SU-DHL-6 (cell line): ENCODE results near the gene VDAC1.

Experiments
- H2AFZ ChIP-seq: fragments of 200-600 bp; sonication (generic); 2 replicates; pipeline ENCODE4 v1.6.1; 2014; ENCODE audit warnings: low read depth, mild to moderate bottlenecking, moderate library complexity, mixed read lengths, antibody characterized with exemption, low read length; ENCODE audit not compliant: severe bottlenecking
- H3F3A ChIP-seq: fragments of 200-600 bp; shearing (Covaris generic); 2 replicates; pipeline ENCODE4 v1.6.0; 2016; ENCODE audit warnings: antibody characterized with exemption, mild to moderate bottlenecking; ENCODE audit not compliant: insufficient read depth
- H3K27ac ChIP-seq: fragments of 200-600 bp; sonication (generic); 2 replicates; pipeline ENCODE4 v1.5.1; 2016; ENCODE audit warnings: low read depth, mild to moderate bottlenecking, low read length, moderate library complexity, mixed read lengths
- H3K27me3 ChIP-seq: fragments of 200-600 bp; sonication (generic), shearing (Covaris generic); 2 replicates; pipeline ENCODE4 v1.6.0; 2014; ENCODE audit warnings: mild to moderate bottlenecking, low read length
- H3K36me3 ChIP-seq: fragments of 200-600 bp; sonication (generic); 2 replicates; pipeline ENCODE4 v1.6.1; 2014; ENCODE audit warnings: mild to moderate bottlenecking, low read length, mixed read lengths
- H3K4me2 ChIP-seq: fragments of 300-600, 200-600 bp; shearing (Covaris generic), sonication (generic); 2 replicates; pipeline ENCODE4 v1.6.0; 2014; ENCODE audit warnings: low read length, low read depth, mild to moderate bottlenecking; ENCODE audit not compliant: poor library complexity, severe bottlenecking
- H3K4me3 ChIP-seq: fragments of 200-600 bp; sonication (generic); 2 replicates; pipeline ENCODE4 v1.5.1; 2014; ENCODE audit warnings: antibody characterized with exemption, low read length, mild to moderate bottlenecking, mixed read lengths; ENCODE audit not compliant: insufficient read depth, poor library complexity, severe bottlenecking
- H3K79me2 ChIP-seq: fragments of 200-600 bp; sonication (generic); 2 replicates; pipeline ENCODE4 v1.6.1; 2014; ENCODE audit warnings: mild to moderate bottlenecking, low read length, moderate library complexity; ENCODE audit not compliant: insufficient read depth
- H3K9ac ChIP-seq: fragments of 200-600 bp; sonication (generic); 2 replicates; pipeline ENCODE4 v1.7.0; 2014; ENCODE audit warnings: mild to moderate bottlenecking, low read length
- H3K9me2 ChIP-seq: fragments of 200-600 bp; sonication (generic); replicated peaks from 2 replicates; pipeline ENCODE4 v1.6.1; 2014; ENCODE audit warnings: low read length; ENCODE audit not compliant: insufficient read depth
- H3K9me3 ChIP-seq: fragments of 200-600 bp; sonication (generic); 2 replicates; pipeline ENCODE4 v1.6.1; 2014; ENCODE audit warnings: low read length, mixed read lengths; ENCODE audit not compliant: insufficient read depth
- H4K20me1 ChIP-seq: fragments of 200-600 bp; sonication (generic); 2 replicates; pipeline ENCODE4 v1.6.1; 2014; ENCODE audit warnings: low read depth, mild to moderate bottlenecking, antibody characterized with exemption, low read length, moderate library complexity, mixed read lengths
- EZH2phosphoT487 ChIP-seq: fragments of 200-600 bp; sonication (generic), shearing (Covaris generic); conservative IDR thresholded peaks from 2 replicates; pipeline ENCODE4 v1.6.1; 2018; ENCODE audit warnings: mild to moderate bottlenecking, antibody characterized with exemption, low read length, moderate library complexity, mixed read lengths
- TF ChIP-seq, protein P1 (sequence below): fragments of 200-600 bp; sonication (generic); IDR thresholded peaks from one replicate; pipeline ENCODE4 v1.5.1; 2017; ENCODE audit warnings: antibody characterized with exemption, mild to moderate bottlenecking, low read length, moderate library complexity; ENCODE audit not compliant: insufficient read depth, poor library complexity, severe bottlenecking

Gene VDAC1

GRCh38 chr5:134004626-134005416 is at the start of gene VDAC1:
Gene VDAC1 (minus strand): TSS chr5:134004975. CDS start chr5:133993012, 11,963 bp downstream.
- no peaks in the 10 kb centered on the region for H3K9me2 ChIP-seq
- H3K79me2 ChIP-seq: peaks cover 46% of the 10 kb centered on the region
- no peaks in the 10 kb centered on the region for H3K36me3 ChIP-seq
- H2AFZ ChIP-seq: peak within 1 kb of the TSS; percentile 88
- H3K9me3 ChIP-seq: no peaks in the 10 kb centered on the region
- peak within 1 kb of the TSS; percentile 87 for H3K27ac ChIP-seq
- H3K4me3 ChIP-seq: peak within 1 kb of the TSS; percentile 77
- peak within 1 kb of the TSS; percentile 81 for H3K4me2 ChIP-seq
- H3K9ac ChIP-seq: peak within 1 kb of the TSS; percentile 88
- H4K20me1 ChIP-seq: peaks cover 5% of the 10 kb centered on the region; the same call in 1 of the 2 replicates
- no peaks in the 10 kb centered on the region for H3K27me3 ChIP-seq
- TF ChIP-seq, protein P1, sequence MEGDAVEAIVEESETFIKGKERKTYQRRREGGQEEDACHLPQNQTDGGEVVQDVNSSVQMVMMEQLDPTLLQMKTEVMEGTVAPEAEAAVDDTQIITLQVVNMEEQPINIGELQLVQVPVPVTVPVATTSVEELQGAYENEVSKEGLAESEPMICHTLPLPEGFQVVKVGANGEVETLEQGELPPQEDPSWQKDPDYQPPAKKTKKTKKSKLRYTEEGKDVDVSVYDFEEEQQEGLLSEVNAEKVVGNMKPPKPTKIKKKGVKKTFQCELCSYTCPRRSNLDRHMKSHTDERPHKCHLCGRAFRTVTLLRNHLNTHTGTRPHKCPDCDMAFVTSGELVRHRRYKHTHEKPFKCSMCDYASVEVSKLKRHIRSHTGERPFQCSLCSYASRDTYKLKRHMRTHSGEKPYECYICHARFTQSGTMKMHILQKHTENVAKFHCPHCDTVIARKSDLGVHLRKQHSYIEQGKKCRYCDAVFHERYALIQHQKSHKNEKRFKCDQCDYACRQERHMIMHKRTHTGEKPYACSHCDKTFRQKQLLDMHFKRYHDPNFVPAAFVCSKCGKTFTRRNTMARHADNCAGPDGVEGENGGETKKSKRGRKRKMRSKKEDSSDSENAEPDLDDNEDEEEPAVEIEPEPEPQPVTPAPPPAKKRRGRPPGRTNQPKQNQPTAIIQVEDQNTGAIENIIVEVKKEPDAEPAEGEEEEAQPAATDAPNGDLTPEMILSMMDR: no peak
- TF ChIP-seq EZH2phosphoT487: no peak
- no peaks in the 10 kb centered on the region for H3F3A ChIP-seq

- no peak overlapping the region for H3K27ac ChIP-seq
- H3K4me3 ChIP-seq: no peak overlapping the region
- no peak overlapping the region for H2AFZ ChIP-seq
Observed at GRCh38 chr5:134053840-134054338, 49.1 kb upstream of the VDAC1 start.

DNA sequence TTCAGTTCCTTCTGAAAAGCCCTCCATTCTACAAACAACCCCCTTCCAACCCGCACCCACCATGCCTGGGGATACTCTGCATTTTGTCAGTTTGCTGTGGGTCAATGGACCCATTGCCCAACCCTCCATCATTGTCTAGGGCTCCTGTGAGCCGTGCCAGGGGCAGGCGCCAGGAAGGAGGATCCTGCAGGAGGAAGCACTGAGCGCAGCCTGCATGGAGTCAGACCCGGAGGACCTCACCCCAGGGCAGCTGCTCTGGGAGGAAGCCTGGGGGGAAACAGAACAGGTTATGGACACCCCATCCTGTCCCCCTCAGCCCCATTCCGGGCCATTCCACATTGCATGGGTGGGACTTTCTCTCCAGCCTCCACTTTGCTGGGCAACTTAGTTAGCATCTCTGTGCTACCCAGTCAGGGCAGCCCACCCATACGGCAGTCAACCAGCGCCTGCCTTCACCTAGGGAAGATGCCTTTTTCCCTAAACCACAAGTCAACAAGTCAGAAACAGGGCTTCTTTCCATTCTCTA is 48.6 kb upstream of the VDAC1 start:
- no peak for TF ChIP-seq EZH2phosphoT487
- TF ChIP-seq, protein P1: no peak
- H3K9me3 ChIP-seq: no peaks in the 10 kb centered on the region
- H4K20me1 ChIP-seq: no peaks in the 10 kb centered on the region
- H3F3A ChIP-seq: no peaks in the 10 kb centered on the region
- no peaks in the 10 kb centered on the region for H3K27me3 ChIP-seq
- H3K4me3 ChIP-seq: no peak overlapping the region
- H3K9me2 ChIP-seq: no peaks in the 10 kb centered on the region
- no peaks in the 10 kb centered on the region for H3K79me2 ChIP-seq
- no peak overlapping the region for H3K9ac ChIP-seq
- no peak overlapping the region for H3K27ac ChIP-seq
- no peaks in the 10 kb centered on the region for H3K36me3 ChIP-seq
- no peak overlapping the region for H2AFZ ChIP-seq
- no peak overlapping the region for H3K4me2 ChIP-seq

More at GRCh38 chr5:134053840-134054338, 49.1 kb upstream of the VDAC1 start:
- no peaks in the 10 kb centered on the region for H3F3A ChIP-seq
- H3K9me3 ChIP-seq: no peaks in the 10 kb centered on the region
- H3K79me2 ChIP-seq: no peaks in the 10 kb centered on the region
- no peaks in the 10 kb centered on the region for H4K20me1 ChIP-seq
- no peaks in the 10 kb centered on the region for H3K36me3 ChIP-seq
- H3K27me3 ChIP-seq: no peaks in the 10 kb centered on the region
- no peak overlapping the region for H3K4me2 ChIP-seq
- no peaks in the 10 kb centered on the region for H3K9me2 ChIP-seq
- no peak overlapping the region for H3K9ac ChIP-seq
- TF ChIP-seq, protein P1: no peak
